NCI-H526 (cell line): ENCODE results near the gene TMEM143.
"Not testable (repeated sequence)": the region's sequence is repeated elsewhere in the genome, so short reads cannot be mapped to it uniquely, and the experiment has no call there.

Experiments
- DNase-seq, 2 experiments: peaks; one replicate each; lab custom pipeline; 2025; lab: John Stamatoyannopoulos, UW

TMEM143 gene

GRCh38 chr19:48391100-48392005, 27.6 kb upstream of the TMEM143 start, which contains the start of gene KDELR1:
Gene KDELR1 (minus strand): TSS chr19:48391551. CDS start chr19:48391358, 193 bp downstream.
- peak; percentile 14 to 68 for DNase-seq

DNA sequence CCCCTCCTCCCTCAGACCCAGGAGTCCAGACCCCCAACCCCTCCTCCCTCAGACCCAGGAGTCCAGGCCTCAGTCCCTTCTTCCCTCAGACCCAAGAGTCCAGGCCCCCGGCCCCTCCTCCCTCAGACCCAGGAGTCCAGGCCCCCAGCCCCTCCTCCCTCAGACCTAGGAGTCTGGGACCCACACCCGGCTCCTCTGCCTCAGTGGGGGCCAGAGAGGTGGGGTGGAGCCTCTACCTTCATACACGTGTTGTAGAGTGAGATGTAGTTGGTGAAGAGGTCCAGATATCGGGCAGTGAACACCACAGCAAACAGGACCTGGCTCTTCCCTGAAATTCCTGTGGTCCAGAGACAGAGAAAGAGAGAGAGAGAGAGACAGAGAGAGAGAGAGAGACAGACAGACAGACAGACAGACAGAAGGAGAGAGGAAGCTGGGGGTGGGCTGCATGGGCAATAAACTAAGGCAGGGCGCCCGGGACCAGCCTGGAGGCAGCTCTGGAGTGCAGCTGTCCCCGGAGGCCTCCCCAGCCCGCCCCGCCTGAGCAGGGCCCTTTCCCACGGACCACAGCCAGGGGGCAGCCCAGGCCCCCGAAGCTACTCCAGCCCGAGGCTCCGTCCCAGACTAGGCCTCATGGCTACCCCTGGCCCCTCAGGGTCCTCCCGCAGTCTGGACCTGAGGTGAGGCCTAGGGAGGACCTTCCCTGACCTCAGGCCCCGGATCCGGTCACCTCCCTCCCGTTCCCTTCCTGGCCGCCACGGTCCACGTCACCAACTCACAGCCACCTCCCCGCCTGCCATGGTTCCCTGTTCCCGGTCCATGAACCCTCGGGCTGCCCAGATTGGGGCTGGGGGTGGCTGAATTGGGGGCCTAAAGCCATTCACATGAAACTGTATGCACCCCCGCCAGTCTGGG, 26.7 kb upstream of the TMEM143 start:
- DNase-seq: peak; percentile 11 to 77

DNA sequence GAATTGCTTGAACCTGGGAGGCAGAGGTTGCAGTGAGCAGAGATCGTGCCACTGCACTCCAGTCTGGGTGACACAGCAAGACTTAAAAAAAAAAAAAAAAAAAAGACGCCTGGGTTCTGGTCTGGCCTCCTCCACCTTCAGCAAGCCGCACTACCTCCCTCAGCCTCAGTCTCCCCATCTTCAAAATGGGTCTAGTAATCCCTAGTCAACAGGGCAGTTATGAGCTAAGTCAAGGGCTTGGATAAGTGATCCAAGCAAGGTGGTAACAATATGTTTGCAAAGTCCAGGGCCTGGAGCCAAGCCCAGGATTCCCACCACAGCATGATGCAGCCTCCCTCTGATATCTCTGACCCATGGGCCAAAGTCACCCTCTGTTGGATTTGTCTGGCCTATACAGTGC, 23.2 kb upstream of the TMEM143 start:
- DNase-seq: no peak

- no peak for DNase-seq
Measured at GRCh38 chr19:48385461-48386087, 21.8 kb upstream of the TMEM143 start.

DNA sequence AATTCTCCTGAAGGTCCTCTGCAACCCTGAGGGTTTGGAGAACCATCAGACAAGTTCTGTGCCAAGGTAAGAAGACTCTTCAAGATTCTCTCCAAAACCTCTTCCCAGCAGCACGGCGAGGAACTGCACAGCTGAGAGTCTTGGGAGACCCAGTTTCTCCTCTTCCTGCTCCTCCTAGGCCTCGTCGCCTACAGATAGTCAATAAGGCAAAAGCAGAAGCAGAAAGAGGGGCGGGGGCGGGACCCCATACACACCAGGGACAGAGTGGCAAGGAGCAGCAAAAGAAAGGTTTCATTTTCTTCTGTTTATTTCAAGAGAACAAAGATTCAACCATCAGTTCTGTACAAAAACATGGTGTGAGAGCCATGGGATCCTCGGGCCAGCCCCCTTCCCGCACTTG, 18.5 kb upstream of the TMEM143 start:
- DNase-seq: no peak

DNA sequence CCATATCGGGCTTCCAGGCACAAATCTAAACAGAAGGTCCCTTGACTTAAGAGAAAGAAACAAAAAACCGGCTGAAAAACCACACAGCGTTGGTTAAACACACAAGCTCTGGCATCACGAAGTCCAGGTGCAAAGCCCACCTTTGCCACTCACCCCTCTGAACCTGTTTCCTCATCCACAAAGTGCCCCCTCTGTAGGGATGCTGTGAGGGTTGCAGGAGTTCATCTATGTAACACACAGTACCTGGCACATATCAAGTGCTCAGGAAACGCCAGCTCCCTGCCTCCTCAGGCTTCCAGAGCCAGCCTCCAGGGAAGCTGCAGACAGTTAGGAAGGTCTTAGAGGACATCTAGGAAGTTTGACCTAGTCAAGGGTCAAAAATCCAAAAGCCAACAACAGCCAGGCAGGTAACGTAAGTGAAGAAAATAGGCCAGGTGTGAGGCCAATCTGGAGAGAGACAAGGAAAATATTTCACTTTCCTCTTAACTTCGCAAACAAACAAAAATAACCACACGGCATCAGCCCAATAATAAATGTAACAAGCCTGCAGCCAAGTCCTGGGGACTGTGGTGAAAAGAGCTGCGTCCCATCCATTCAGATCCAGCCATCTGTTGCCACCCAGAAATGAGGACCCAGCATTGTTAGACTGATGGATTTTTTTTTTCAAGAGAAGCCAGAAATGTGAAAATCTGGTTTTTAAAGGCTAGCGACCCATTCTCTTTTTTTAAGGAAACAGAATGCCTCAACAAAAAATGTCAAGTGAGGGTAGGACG, 17.6 kb upstream of the TMEM143 start:
- no peak for DNase-seq

- DNase-seq: no peak
Measured at GRCh38 chr19:48379058-48379457, 15.3 kb upstream of the TMEM143 start.

GRCh38 chr19:48378194-48378570, 14.4 kb upstream of the TMEM143 start:
- no peak for DNase-seq

GRCh38 chr19:48373567-48373966, 9.8 kb upstream of the TMEM143 start:
- no peak for DNase-seq

GRCh38 chr19:48372904-48373303, 9.2 kb upstream of the TMEM143 start:
- DNase-seq: no peak

DNA sequence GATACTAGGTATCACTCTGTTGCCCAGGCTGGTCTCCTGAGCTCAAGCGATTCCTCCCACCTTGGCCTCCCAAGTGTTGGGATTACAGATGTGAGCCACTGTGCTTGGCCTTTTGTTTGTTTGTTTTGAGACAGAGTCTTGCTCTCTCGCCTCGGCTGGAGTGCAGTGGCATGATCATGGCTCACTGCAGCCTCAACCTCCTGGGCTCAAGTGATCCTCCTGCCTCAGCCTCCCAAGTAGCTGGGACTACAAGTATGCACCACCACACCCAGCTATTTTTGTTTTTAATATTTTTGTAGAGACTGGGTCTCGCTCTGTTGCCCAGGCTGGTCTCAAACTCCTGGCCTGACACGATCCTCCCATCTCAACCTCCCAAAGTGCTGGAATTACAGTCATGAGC, 8.0 kb upstream of the TMEM143 start:
- DNase-seq: not testable (repeated sequence)

GRCh38 chr19:48371367-48371766, 7.6 kb upstream of the TMEM143 start:
- no peak for DNase-seq

DNA sequence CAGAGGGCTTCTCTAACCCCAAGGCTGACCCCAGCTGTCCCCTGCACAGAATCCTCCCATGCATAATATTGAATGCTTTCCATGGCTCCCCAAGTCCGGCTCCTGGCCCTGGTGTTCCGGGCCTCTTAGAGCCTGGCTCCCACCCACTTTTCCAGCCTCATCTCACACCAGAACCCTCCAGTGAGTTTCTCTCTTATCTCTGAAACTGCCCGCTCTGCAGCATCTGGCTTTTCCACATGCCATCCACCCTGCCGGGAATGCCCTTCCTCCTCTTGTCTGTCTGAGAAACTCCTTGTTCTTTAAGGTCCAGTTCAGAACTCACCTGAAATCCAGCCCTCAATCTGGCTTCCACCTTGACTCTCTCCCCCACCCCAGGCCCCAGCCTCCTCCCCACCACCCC, 7.2 kb upstream of the TMEM143 start:
- DNase-seq: no peak

GRCh38 chr19:48368936-48369335, 5.2 kb upstream of the TMEM143 start:
- no peak for DNase-seq

- no peak for DNase-seq
Measured at GRCh38 chr19:48367855-48368254, 4.1 kb upstream of the TMEM143 start.

- no peak for DNase-seq
Measured at GRCh38 chr19:48365602-48366001, 1.9 kb upstream of the TMEM143 start.

DNA sequence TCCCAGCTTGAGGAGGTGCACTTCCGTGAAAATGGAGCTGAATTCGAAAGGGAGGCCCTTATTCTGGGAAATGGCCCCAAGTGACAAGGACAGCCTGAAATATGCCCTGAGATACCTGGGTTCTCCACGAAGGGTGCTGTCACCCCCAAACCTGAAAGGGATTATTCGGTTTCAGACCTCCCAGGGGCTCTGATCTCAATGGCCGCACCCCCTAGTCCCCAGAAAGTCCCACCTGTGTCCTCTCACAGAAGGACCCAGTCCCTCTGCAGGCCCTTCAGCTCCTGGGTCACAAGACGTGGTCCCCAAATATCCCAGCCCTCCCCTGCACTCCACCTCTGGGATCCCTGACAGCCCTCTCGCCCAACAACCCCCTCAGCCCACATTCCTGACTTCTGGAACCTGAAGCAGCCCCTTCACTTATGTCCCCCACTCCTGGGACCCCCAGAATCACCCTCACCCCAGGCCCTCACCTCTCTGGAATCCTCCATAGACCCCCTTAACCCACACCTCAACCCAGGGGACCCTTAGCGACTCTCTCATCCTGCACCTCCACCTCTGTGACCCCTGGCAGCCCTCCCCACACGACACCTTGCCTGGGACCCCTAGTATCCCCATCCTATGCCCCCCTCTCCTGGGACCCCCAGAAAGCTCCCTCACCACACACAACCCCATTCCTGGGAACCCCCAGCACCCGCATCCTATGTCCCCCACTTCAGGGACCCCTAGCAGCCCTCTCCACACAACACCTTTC, 1.0 kb upstream of the TMEM143 start:
- no peak for DNase-seq

- DNase-seq: peak in 1 of 2 experiments; percentile 75
Measured at GRCh38 chr19:48363500-48363809, 285 bp downstream of the TMEM143 start.

DNA sequence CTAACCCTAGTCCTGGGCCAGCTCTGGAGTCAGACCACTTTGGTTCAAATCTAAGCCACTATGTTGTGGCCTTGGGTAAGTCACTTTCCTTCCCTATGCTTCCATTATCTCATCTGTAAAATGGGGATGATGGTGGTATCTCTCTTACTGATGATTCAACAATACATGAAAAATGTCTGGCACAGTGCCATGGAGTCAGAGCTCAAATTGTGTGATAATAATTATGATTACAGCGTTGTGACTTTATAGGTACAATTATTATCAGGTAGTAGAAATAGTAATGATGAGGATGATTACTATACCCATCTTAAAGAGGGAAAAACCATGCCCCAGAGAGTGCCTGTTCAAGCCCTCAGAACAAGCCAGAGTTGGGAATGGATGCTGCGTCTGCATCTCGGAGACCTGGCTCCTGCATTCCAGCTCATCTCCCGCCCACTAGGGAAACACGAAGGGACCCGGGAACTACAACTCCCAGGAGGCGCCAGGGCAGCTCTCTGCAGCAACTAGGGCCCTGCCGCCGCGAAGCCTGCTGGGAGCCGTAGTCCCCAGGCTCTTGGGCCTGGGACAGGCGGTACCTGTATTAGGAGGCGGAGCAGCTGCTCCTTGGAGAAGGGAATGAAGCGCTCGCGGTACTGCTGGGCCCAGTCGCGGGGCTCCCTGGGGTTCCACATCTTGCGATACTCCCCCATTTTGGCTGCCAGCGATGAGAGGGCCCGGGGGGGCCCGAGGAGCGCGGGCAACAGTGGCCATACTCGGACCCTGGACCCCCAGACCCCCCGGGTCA, 832 bp downstream of the TMEM143 start:
- DNase-seq: peak; percentile 94 to 98

GRCh38 chr19:48361912-48362311, 1.8 kb downstream of the TMEM143 start:
- DNase-seq: no peak
